Mesendoderm (in vitro differentiated cells): ENCODE data around the gene USH1G.

Experiments
- DNase-seq: peaks from one replicate; pipeline ENCODE4 v3.0.0; 2013
- H2AK5ac ChIP-seq: 2 replicates; pipeline ENCODE4 v1.6.1; 2013; ENCODE audit warnings: low read length, inconsistent platforms
- H2BK120ac ChIP-seq: 2 replicates; pipeline ENCODE4 v1.6.1; 2013; ENCODE audit warnings: low read depth, mild to moderate bottlenecking, low read length, moderate library complexity, mixed read lengths
- H2BK15ac ChIP-seq: replicated peaks from 2 replicates; pipeline ENCODE4 v1.6.1; 2013; ENCODE audit warnings: low read depth, mild to moderate bottlenecking, moderate library complexity
- H2BK5ac ChIP-seq: 2 replicates; pipeline ENCODE4 v1.6.1; 2013; ENCODE audit warnings: low read length, inconsistent platforms
- H3K18ac ChIP-seq: 2 replicates; pipeline ENCODE4 v1.6.1; 2013; ENCODE audit warnings: mild to moderate bottlenecking, low read length, mixed read lengths
- H3K23ac ChIP-seq: one replicate; pipeline ENCODE4 v1.6.1; 2013; ENCODE audit warnings: low read length
- H3K27ac ChIP-seq: 2 replicates; pipeline ENCODE4 v1.5.1; 2013; ENCODE audit warnings: low read depth, mild to moderate bottlenecking, inconsistent platforms, low read length, moderate library complexity
- H3K27me3 ChIP-seq: 2 replicates; pipeline ENCODE4 v1.6.1; 2013; ENCODE audit warnings: low read length, control low read depth, mild to moderate bottlenecking, inconsistent platforms; ENCODE audit not compliant: insufficient read depth, poor library complexity
- H3K36me3 ChIP-seq: 2 replicates; pipeline ENCODE4 v1.6.1; 2013; ENCODE audit warnings: low read length, inconsistent platforms; ENCODE audit not compliant: control insufficient read depth, insufficient read depth
- H3K4ac ChIP-seq: one replicate; pipeline ENCODE4 v1.6.1; 2013; ENCODE audit warnings: low read depth, mild to moderate bottlenecking, low read length, moderate library complexity
- H3K4me1 ChIP-seq: 2 replicates; pipeline ENCODE4 v1.6.1; 2013; ENCODE audit warnings: low read depth, low read length, inconsistent platforms; ENCODE audit not compliant: control insufficient read depth
- H3K4me2 ChIP-seq: 2 replicates; pipeline ENCODE4 v1.6.1; 2013; ENCODE audit warnings: low read length
- H3K4me3 ChIP-seq: 2 replicates; pipeline ENCODE4 v1.5.1; 2013; ENCODE audit warnings: mild to moderate bottlenecking, low read length
- H3K56ac ChIP-seq: one replicate; pipeline ENCODE4 v1.6.1; 2013; ENCODE audit warnings: low read length
- H3K79me1 ChIP-seq: 2 replicates; pipeline ENCODE4 v1.6.1; 2013; ENCODE audit warnings: low read length, inconsistent platforms
- H3K79me2 ChIP-seq: 2 replicates; pipeline ENCODE4 v1.6.1; 2013; ENCODE audit warnings: mild to moderate bottlenecking, low read length; ENCODE audit not compliant: control insufficient read depth, insufficient read depth
- H3K9ac ChIP-seq: 2 replicates; pipeline ENCODE4 v1.6.1; 2013; ENCODE audit warnings: low read length, inconsistent platforms
- H4K5ac ChIP-seq: one replicate; pipeline ENCODE4 v1.6.1; 2013; ENCODE audit warnings: low read length
- H4K8ac ChIP-seq: one replicate; pipeline ENCODE4 v1.6.1; 2013; ENCODE audit warnings: low read depth, mild to moderate bottlenecking, control low read depth, low read length, moderate library complexity
- WGBS: extraction: QIAGEN DNeasy Blood & Tissue Kit; methylation state at CpG from one replicate; pipeline ENCODE4 v1.1.7; 2013; ENCODE audit warnings: low lambda C conversion rate, missing lambda C conversion rate; ENCODE audit not compliant: insufficient coverage; ENCODE audit errors: extremely low coverage; 5-methylcytosine and 5-hydroxymethylcytosine counted together

USH1G gene

DNA sequence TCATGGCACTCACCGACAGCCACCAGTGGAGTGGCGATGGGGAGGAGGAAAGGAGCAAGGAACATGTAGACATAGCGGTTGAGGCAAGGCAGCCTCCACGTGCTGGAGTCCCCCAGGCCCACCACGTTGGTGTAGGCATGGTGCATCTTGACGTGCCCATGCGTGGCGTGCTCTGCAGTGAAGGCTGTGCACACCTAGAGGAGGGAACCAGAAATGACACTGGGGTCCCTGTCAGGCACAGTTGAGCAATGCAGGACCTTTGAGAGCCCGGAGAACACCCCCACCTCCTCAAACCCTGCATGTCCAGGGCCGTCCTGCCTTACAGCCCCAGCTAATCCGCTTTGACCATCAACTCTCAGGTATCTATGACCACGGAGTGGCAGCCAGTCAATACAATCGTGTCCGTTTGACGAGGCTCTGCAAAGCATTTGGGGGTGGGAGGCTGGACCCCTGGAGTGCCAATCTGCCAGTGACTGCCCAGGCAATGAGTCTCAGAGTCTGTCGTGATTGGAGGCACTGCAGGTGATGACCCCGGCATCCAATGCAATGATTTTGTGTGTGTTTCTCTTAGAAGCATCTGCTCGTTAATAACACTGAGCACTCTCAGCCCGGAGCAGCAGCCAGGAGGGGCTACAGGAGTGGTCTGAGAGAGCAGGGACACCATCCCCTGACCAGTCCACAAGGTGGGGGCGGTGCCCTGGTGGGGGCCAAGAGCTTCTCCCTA is 40.4 kb downstream of the USH1G start:
- Histone ChIP-seq H3K79me1 (no peaks in the 10 kb centered on the region), H3K9ac (no peak overlapping the region), H2BK15ac (no peak overlapping the region), H2AK5ac (no peak overlapping the region), H3K27ac (no peak overlapping the region), H3K36me3 (no peaks in the 10 kb centered on the region), H3K4me2 (no peak overlapping the region), H3K4me1 (no peaks in the 10 kb centered on the region), H3K4me3 (no peak overlapping the region), H4K8ac (no peak overlapping the region), H3K23ac (no peak overlapping the region), H3K79me2 (no peaks in the 10 kb centered on the region), H3K18ac (no peak overlapping the region), H3K56ac (no peak overlapping the region), H3K4ac (no peak overlapping the region), H2BK120ac (no peak overlapping the region), H3K27me3 (no peaks in the 10 kb centered on the region), H2BK5ac (no peak overlapping the region), H4K5ac (no peak overlapping the region)
- no CpG with 5 or more reads among the region's 20 CpGs for WGBS
- no peak for DNase-seq

DNA sequence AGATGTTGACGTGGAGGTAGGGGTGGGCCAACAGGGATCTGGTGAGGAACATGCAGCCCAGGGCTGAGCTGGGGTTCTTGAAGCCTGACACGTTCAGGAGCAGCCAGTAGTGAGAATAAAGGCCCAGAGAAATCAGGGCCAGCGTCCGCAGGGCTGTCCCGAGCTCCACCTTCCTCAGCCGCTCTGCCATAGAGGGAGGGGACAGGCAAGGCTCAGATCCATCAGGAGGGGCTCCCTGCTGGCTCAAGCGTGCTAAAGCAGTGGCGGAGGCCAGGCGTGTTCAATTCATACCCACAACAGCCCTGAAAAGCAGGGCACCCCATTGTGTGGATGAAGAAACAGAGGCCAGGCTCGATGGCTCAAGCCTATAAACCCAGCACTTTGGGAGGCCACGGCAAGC is 42.0 kb downstream of the USH1G start:
- Histone ChIP-seq H2BK5ac (no peak overlapping the region), H4K8ac (no peak overlapping the region), H3K79me2 (no peaks in the 10 kb centered on the region), H3K4me3 (no peak overlapping the region), H4K5ac (no peak overlapping the region), H3K18ac (no peak overlapping the region), H3K36me3 (no peaks in the 10 kb centered on the region), H3K79me1 (no peaks in the 10 kb centered on the region), H3K9ac (no peak overlapping the region), H2BK120ac (no peak overlapping the region), H3K27me3 (no peaks in the 10 kb centered on the region), H3K56ac (no peak overlapping the region), H3K23ac (no peak overlapping the region), H3K4ac (no peak overlapping the region), H2AK5ac (no peak overlapping the region), H3K4me1 (no peaks in the 10 kb centered on the region), H3K4me2 (no peak overlapping the region), H3K27ac (no peak overlapping the region), H2BK15ac (no peak overlapping the region)
- no peak for DNase-seq
- WGBS, result no CpG with 5 or more reads among the region's 11 CpGs

DNA sequence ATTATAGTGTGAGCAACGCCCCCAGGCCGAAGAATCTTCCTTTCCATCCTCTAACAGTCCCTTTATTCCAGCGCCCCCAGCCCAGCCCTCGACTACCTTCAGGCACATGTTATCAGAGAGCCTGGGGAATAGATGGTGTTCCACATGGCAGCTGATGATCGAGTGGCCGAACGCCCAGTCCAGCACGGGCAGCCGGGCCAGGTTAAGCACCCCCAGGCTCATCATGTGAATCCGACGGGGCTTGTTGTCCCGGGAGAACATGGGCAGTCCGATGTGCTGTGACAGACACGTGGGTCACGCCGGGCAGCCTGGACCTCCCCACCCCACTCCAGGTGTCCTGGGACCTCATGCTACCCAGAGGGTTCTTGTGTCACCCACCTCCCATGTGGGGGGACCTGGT is 43.7 kb downstream of the USH1G start:
- Histone ChIP-seq H2BK120ac (no peak overlapping the region), H3K4me2 (no peak overlapping the region), H3K36me3 (no peaks in the 10 kb centered on the region), H3K56ac (no peak overlapping the region), H3K9ac (no peak overlapping the region), H3K27ac (no peak overlapping the region), H3K27me3 (no peaks in the 10 kb centered on the region), H3K4me3 (no peak overlapping the region), H3K79me2 (no peaks in the 10 kb centered on the region), H2AK5ac (no peak overlapping the region), H3K4me1 (no peaks in the 10 kb centered on the region), H3K79me1 (no peaks in the 10 kb centered on the region), H3K4ac (no peak overlapping the region), H4K5ac (no peak overlapping the region), H2BK5ac (no peak overlapping the region), H3K18ac (no peak overlapping the region), H2BK15ac (no peak overlapping the region), H3K23ac (no peak overlapping the region), H4K8ac (no peak overlapping the region)
- no peak for DNase-seq
- no CpG with 5 or more reads among the region's 16 CpGs for WGBS

DNA sequence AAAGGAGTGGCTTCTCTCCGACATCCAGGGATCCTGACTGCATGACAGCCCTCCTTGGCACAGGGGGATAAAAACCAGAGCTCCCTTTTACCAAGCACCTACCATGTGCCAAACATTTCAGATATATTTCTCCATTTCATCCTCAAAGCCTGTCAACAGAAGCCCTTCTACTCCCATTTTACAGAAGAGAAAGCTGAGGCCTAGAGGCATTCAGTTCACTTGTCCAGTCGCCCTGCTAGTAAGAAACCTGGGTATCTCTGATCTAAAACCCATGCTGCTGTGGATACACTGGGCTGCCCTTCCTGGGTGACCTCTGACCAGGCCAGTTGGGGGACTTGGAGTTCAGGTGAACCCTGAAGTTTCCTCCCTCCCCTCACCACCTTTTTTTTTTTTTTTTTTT is 44.4 kb downstream of the USH1G start:
- Histone ChIP-seq H3K23ac (no peak overlapping the region), H3K4me2 (no peak overlapping the region), H3K56ac (no peak overlapping the region), H3K4me3 (no peak overlapping the region), H3K4me1 (no peaks in the 10 kb centered on the region), H3K36me3 (no peaks in the 10 kb centered on the region), H4K5ac (no peak overlapping the region), H2BK15ac (no peak overlapping the region), H3K9ac (no peak overlapping the region), H2BK120ac (no peak overlapping the region), H3K27me3 (no peaks in the 10 kb centered on the region), H3K79me2 (no peaks in the 10 kb centered on the region), H2BK5ac (no peak overlapping the region), H4K8ac (no peak overlapping the region), H2AK5ac (no peak overlapping the region), H3K18ac (no peak overlapping the region), H3K27ac (no peak overlapping the region), H3K4ac (no peak overlapping the region), H3K79me1 (no peaks in the 10 kb centered on the region)
- DNase-seq, result no peak
- no CpG with 5 or more reads among the region's 2 CpGs for WGBS

DNA sequence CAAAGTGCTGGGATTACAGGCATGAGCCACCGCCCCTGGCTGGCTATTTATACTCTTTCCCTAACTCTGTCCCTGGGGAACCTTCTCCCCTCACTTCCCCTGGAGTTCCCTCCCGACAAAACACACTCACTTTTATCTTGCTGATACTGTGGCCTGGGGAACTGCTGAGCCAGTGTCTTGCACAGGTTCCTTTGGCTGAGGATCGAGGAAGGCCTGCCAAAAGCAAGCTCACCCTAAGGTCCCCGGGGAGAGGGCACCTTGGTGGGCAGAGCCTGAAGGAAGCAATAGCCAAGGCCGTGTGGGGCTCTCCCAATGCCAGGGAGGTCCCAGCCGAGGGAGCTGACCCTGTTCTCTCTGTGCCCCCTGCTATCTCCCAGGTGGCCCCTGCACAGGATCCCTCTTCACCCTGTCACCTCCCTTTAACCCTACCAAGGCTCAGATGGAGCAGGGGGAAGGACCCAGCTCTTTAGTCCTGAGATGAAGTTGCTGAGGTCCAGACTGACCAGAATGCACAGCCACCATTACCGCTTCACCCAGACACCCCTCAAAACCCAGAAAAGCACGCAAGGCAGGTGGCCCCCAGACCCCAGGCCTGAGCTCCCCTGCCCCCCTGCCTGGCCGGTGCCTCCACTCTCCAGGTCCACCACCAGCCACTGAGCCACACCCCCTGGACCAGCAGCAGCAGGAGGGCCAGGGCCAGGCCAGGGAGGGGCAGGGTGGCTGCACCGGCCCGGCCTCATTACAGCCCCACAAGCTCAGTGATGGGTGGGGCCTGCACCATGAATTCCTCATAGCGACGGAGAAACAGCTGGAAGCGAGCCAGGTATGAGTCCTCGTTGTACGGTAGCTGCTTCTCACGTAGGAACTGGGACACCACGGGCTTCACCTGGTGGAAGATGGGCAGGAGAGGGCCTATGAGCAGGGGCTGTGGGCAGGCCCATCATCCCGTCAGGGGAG is 45.2 kb downstream of the USH1G start:
- no peak overlapping the region for H4K8ac ChIP-seq
- DNase-seq, result no peak
- H3K79me1 ChIP-seq, result no peaks in the 10 kb centered on the region
- no peak overlapping the region for H3K4me2 ChIP-seq
- H3K4me1 ChIP-seq, result no peaks in the 10 kb centered on the region
- H3K18ac ChIP-seq, result no peak overlapping the region
- H2BK120ac ChIP-seq, result no peak overlapping the region
- no peaks in the 10 kb centered on the region for H3K36me3 ChIP-seq
- H2BK15ac ChIP-seq, result no peak overlapping the region
- no peaks in the 10 kb centered on the region for H3K79me2 ChIP-seq
- H3K4me3 ChIP-seq, result no peak overlapping the region
- H2AK5ac ChIP-seq, result no peak overlapping the region
- H3K9ac ChIP-seq, result no peak overlapping the region
- H3K4ac ChIP-seq, result no peak overlapping the region
- no peak overlapping the region for H3K23ac ChIP-seq
- no CpG with 5 or more reads among the region's 19 CpGs for WGBS
- no peak overlapping the region for H3K56ac ChIP-seq
- no peak overlapping the region for H3K27ac ChIP-seq
- H4K5ac ChIP-seq, result no peak overlapping the region
- no peak overlapping the region for H2BK5ac ChIP-seq
- no peaks in the 10 kb centered on the region for H3K27me3 ChIP-seq
